Endothelial cell of umbilical vein (primary cell): ENCODE results near the gene BCL2. TPM values are rescaled to one million over a fixed set of nuclear protein-coding genes. Genes with fewer than 3 reads are reported as not detected.

Experiments
- BruUV-seq: library from RNA; stranded (reverse); fragments of 400-500 nt; replicated peaks from 2 replicates; lab custom pipeline; 2021; lab: Mats Ljungman, UMichigan
- CTCF ChIA-PET: fragments of 300-600, 350-600 bp; sonication (Branson Sonifier 250); formaldehyde crosslinking; loops from one replicate; lab custom pipeline; 2021; ENCODE audit warnings: antibody characterized with exemption, inconsistent platforms; lab: Charles Lee
- POLR2A ChIA-PET: fragments of 300-600, 350-600 bp; sonication (Branson Sonifier 250); formaldehyde crosslinking; loops from one replicate; lab custom pipeline; 2021; ENCODE audit warnings: antibody characterized with exemption, inconsistent platforms; lab: Charles Lee
- DNase-seq: peaks from one replicate; pipeline ENCODE4 v3.0.0-alpha.2; 2011; ENCODE audit warnings: low read depth, low spot score
- FAIRE-seq: peaks from 2 replicates; lab custom pipeline; 2011; peaks lifted over from hg19 to GRCh38; lab: Jason Lieb, UNC
- H2AFZ ChIP-seq: 2 replicates; pipeline ENCODE4 v1.6.0; 2012; ENCODE audit warnings: low read depth, low read length, control low read depth, inconsistent platforms
- H3K27ac ChIP-seq: 2 replicates; pipeline ENCODE4 v1.5.1; 2011; ENCODE audit warnings: low read depth, mild to moderate bottlenecking, control low read depth, low read length, moderate library complexity; ENCODE audit not compliant: insufficient read depth
- H3K27me3 ChIP-seq, 2 experiments: 2 replicates each; pipeline versions ENCODE4 v1.6.0 to v1.6.1; 2011; ENCODE audit warnings: low read length in 2 of 2, mixed read lengths in 1 of 2; ENCODE audit not compliant: control insufficient read depth in 2 of 2, insufficient read depth in 2 of 2
- H3K36me3 ChIP-seq, 2 experiments: 2 replicates in 1 of 2; 3 replicates in 1 of 2; pipeline ENCODE4 v1.5.1; 2011; ENCODE audit warnings: low read length in 2 of 2, mild to moderate bottlenecking in 1 of 2, moderate library complexity in 1 of 2; ENCODE audit not compliant: control insufficient read depth in 2 of 2, insufficient read depth in 2 of 2; ENCODE audit errors: extremely low read depth in 1 of 2
- H3K4me1 ChIP-seq: 3 replicates; pipeline ENCODE4 v1.5.1; 2011; ENCODE audit warnings: mild to moderate bottlenecking, low read length; ENCODE audit not compliant: control insufficient read depth, insufficient read depth; ENCODE audit errors: extremely low read depth
- H3K4me2 ChIP-seq: 2 replicates; pipeline ENCODE4 v1.6.1; 2011; ENCODE audit warnings: low read length, control low read depth, mixed read lengths; ENCODE audit not compliant: insufficient read depth
- H3K4me3 ChIP-seq, 3 experiments: fragments of 200-600 bp in 1 of 3; sonication (generic), shearing (Covaris generic) in 1 of 3; replicated peaks in 1 of 3; 2 replicates each; pipeline ENCODE4 v1.5.1; 2011 to 2016; ENCODE audit warnings: control low read depth in 3 of 3, low read length in 3 of 3, mild to moderate bottlenecking in 2 of 3, inconsistent platforms in 1 of 3, low read depth in 1 of 3, moderate library complexity in 1 of 3; ENCODE audit not compliant: insufficient read depth in 1 of 3
- H3K79me2 ChIP-seq: 2 replicates; pipeline ENCODE4 v1.6.0; 2012; ENCODE audit warnings: low read length, inconsistent platforms; ENCODE audit not compliant: control insufficient read depth, insufficient read depth
- H3K9ac ChIP-seq: replicated peaks from 2 replicates; pipeline ENCODE3; 2011; ENCODE audit warnings: low read length, control low read depth; ENCODE audit not compliant: insufficient read depth; ENCODE audit errors: extremely low read depth
- H3K9me1 ChIP-seq: replicated peaks from 3 replicates; pipeline ENCODE4 v1.6.0; 2011; ENCODE audit warnings: mild to moderate bottlenecking, low read length; ENCODE audit not compliant: control insufficient read depth, insufficient read depth; ENCODE audit errors: extremely low read depth
- H3K9me3 ChIP-seq: replicated peaks from 2 replicates; pipeline ENCODE4 v1.5.1; 2012; ENCODE audit warnings: low read length, inconsistent platforms; ENCODE audit not compliant: control insufficient read depth, insufficient read depth
- H4K20me1 ChIP-seq: replicated peaks from 2 replicates; pipeline ENCODE3; 2011; ENCODE audit warnings: mild to moderate bottlenecking, low read length; ENCODE audit not compliant: control insufficient read depth, insufficient read depth; ENCODE audit errors: extremely low read depth
- EZH2 ChIP-seq: IDR thresholded peaks from 2 replicates; pipeline ENCODE4 v1.6.1; 2012; ENCODE audit warnings: borderline replicate concordance, low read depth, mild to moderate bottlenecking, moderate library complexity, low read length, inconsistent platforms; ENCODE audit not compliant: severe bottlenecking
- FOS ChIP-seq: IDR thresholded peaks from 2 replicates; pipeline ENCODE4 v1.6.1; 2011; ENCODE audit warnings: mild to moderate bottlenecking, low read length, moderate library complexity, borderline replicate concordance; ENCODE audit not compliant: insufficient read depth
- GATA2 ChIP-seq: IDR thresholded peaks from 2 replicates; pipeline ENCODE4 v1.7.0; 2011; ENCODE audit warnings: low read depth, mild to moderate bottlenecking, moderate library complexity, mixed read lengths, low read length; ENCODE audit not compliant: insufficient read length, insufficient read depth
- JUN ChIP-seq: IDR thresholded peaks from 2 replicates; pipeline ENCODE4 v1.6.1; 2011; ENCODE audit warnings: borderline replicate concordance, low read depth; ENCODE audit not compliant: insufficient read length, insufficient read depth
- MAX ChIP-seq: IDR thresholded peaks from 2 replicates; pipeline ENCODE4 v1.6.1; 2011; ENCODE audit not compliant: insufficient read depth, insufficient read length
- MYC ChIP-seq: IDR thresholded peaks from one replicate; pipeline ENCODE4 v1.6.1; 2011; ENCODE audit warnings: mild to moderate bottlenecking, low read depth, low read length
- POLR2A ChIP-seq: IDR thresholded peaks from 2 replicates; pipeline ENCODE4 v1.6.1; 2012; ENCODE audit warnings: low read depth, mild to moderate bottlenecking, control low read depth, low read length
- POLR2AphosphoS5 ChIP-seq: IDR thresholded peaks from 2 replicates; pipeline ENCODE4 v1.6.1; 2012; ENCODE audit warnings: low read depth, mild to moderate bottlenecking, control low read depth, low read length, moderate library complexity; ENCODE audit not compliant: insufficient read depth
- dilution Hi-C: fragments of 300-500 bp; cut with MboI; formaldehyde crosslinking; loops from one replicate; pipeline ENCODE4 v1.15.0; 2019; ENCODE audit warnings: low sequenced_read_pairs; ENCODE audit not compliant: extremely low pct_ligation_motif_present
- intact Hi-C: fragments of 100-400 bp; cut with micrococcal nuclease; formaldehyde crosslinking; loops from one replicate; pipeline ENCODE4 v1.10.0; 2022
- polyA plus RNA-seq, 4 experiments: library from polyadenylated mRNA; depleted of rRNA in 3 of 4; stranded (reverse) in 3 of 4; unstranded in 1 of 4; fragments of >200 nt; gene quantifications; 2 replicates each; pipeline versions ENCODE4 v1.2.1 to v1.2.3, GENCODE V29; 2011 to 2012; ENCODE audit warnings: missing spikeins in 1 of 4
- total RNA-seq: library from RNA; stranded (reverse); gene quantifications from 2 replicates; pipeline ENCODE4 v1.2.3, GENCODE V29; 2021
- TF ChIP-seq, protein P1 (sequence below), 2 donors: IDR thresholded peaks; 1 replicate in 1 of 2; 2 replicates in 1 of 2; pipeline ENCODE4 v1.5.1; 2011; ENCODE audit warnings: low read length in 2 of 2, mild to moderate bottlenecking in 2 of 2, moderate library complexity in 2 of 2, control low read depth in 1 of 2, inconsistent platforms in 1 of 2, low read depth in 1 of 2; ENCODE audit not compliant: insufficient read depth in 1 of 2; ENCODE audit errors: extremely low read depth in 1 of 2

Gene BCL2
- total and polyA plus RNA-seq, 2 donors (not counting 3 experiments of a cell fraction or from before 2014, with no cell fraction given), result 0.35 to 5.0 TPM

GRCh38 chr18:63182310-63182772 lies 137.2 kb downstream of the BCL2 start:
- Histone ChIP-seq H3K4me3 (no peak overlapping the region), H3K27me3 (peaks cover 0 to 2% of the 10 kb centered on the region in 2 experiments), H3K27ac (no peak overlapping the region), H3K9me3 (no peaks in the 10 kb centered on the region), H3K9me1 (no peaks in the 10 kb centered on the region), H3K9ac (no peak overlapping the region), H2AFZ (no peak overlapping the region), H3K4me1 (no peaks in the 10 kb centered on the region), H4K20me1 (no peaks in the 10 kb centered on the region), H3K4me2 (no peak overlapping the region), H3K36me3 (no peaks in the 10 kb centered on the region), H3K79me2 (no peaks in the 10 kb centered on the region)
- dilution Hi-C loops, result no loop called here
- no TSS peak for BruUV-seq
- intact Hi-C loops, result no loop called here
- ChIA-PET POLR2A (no interaction called here), CTCF (no interaction called here)
- FAIRE-seq (no peak), DNase-seq (no peak)
- TF ChIP-seq FOS (no peak), EZH2 (no peak), GATA2 (no peak), MYC (no peak), JUN (no peak), POLR2A (no peak), MAX (no peak), POLR2AphosphoS5 (no peak)
- TF ChIP-seq, protein P1, sequence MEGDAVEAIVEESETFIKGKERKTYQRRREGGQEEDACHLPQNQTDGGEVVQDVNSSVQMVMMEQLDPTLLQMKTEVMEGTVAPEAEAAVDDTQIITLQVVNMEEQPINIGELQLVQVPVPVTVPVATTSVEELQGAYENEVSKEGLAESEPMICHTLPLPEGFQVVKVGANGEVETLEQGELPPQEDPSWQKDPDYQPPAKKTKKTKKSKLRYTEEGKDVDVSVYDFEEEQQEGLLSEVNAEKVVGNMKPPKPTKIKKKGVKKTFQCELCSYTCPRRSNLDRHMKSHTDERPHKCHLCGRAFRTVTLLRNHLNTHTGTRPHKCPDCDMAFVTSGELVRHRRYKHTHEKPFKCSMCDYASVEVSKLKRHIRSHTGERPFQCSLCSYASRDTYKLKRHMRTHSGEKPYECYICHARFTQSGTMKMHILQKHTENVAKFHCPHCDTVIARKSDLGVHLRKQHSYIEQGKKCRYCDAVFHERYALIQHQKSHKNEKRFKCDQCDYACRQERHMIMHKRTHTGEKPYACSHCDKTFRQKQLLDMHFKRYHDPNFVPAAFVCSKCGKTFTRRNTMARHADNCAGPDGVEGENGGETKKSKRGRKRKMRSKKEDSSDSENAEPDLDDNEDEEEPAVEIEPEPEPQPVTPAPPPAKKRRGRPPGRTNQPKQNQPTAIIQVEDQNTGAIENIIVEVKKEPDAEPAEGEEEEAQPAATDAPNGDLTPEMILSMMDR (IDR thresholded peaks at IDR 0.05; ENCODE audit: extremely low read depth in 1 of 2, insufficient read depth in 1 of 2, low read depth in 1 of 2, low read length in 2 of 2), result no peak
